Memory B cell (primary cell): ENCODE measurements around the gene GPR171.
A peak's percentile ranks its signal among the peaks of the same experiment; 100 is the strongest.

Source experiments
- ATAC-seq: fragments of 150-1000 bp; cut with Tn5 transposase; 2 replicates; pipeline ENCODE4 v1.10.0; 2021; ENCODE audit warnings: low read depth, mild to moderate bottlenecking, moderate library complexity
- DNase-seq, 2 donors: peaks; one replicate each; pipeline ENCODE4 v3.0.0; 2022; ENCODE audit warnings: low spot score in 2 of 2
- H3K27ac Mint-ChIP-seq: one replicate; pipeline ENCODE4 v1.8.0; 2022; ENCODE audit warnings: mild to moderate bottlenecking, moderate library complexity, mixed read lengths
- H3K27me3 Mint-ChIP-seq: one replicate; pipeline ENCODE4 v1.8.0; 2022; ENCODE audit warnings: mixed read lengths
- H3K36me3 Mint-ChIP-seq: one replicate; pipeline ENCODE4 v1.8.0; 2022; ENCODE audit warnings: mild to moderate bottlenecking, mixed read lengths
- H3K4me1 Mint-ChIP-seq: one replicate; pipeline ENCODE4 v1.8.0; 2022; ENCODE audit warnings: mixed read lengths
- H3K4me3 Mint-ChIP-seq: one replicate; pipeline ENCODE4 v1.8.0; 2022; ENCODE audit warnings: mild to moderate bottlenecking, moderate library complexity, mixed read lengths
- H3K9me3 Mint-ChIP-seq: one replicate; pipeline ENCODE4 v1.8.0; 2022; ENCODE audit warnings: mixed read lengths

GPR171 gene

GRCh38 chr3:151225040-151225975 is 22.3 kb upstream of the GPR171 start:
- Mint-ChIP-seq H3K27ac (peak overlapping the region; percentile 35), H3K4me3 (no peak overlapping the region), H3K9me3 (peaks cover 2% of the 10 kb centered on the region), H3K27me3 (peaks cover 4% of the 10 kb centered on the region), H3K36me3 (peaks cover 5% of the 10 kb centered on the region), H3K4me1 (peaks cover 18% of the 10 kb centered on the region)
- no peak for ATAC-seq
- DNase-seq, result no peak

- ATAC-seq, result no peak
Measured at GRCh38 chr3:151224268-151224866, 21.4 kb upstream of the GPR171 start.

GRCh38 chr3:151219056-151219455 is 16.0 kb upstream of the GPR171 start:
- DNase-seq (no peak), ATAC-seq (no peak)
- Mint-ChIP-seq H3K27me3 (peaks cover 4% of the 10 kb centered on the region), H3K9me3 (peaks cover 2% of the 10 kb centered on the region), H3K4me1 (no peaks in the 10 kb centered on the region), H3K36me3 (peaks cover 5% of the 10 kb centered on the region), H3K4me3 (no peak overlapping the region), H3K27ac (no peak overlapping the region)

More at GRCh38 chr3:151224268-151224866, 21.4 kb upstream of the GPR171 start:
- no peak overlapping the region for H3K4me3 Mint-ChIP-seq
- H3K27me3 Mint-ChIP-seq, result peaks cover 4% of the 10 kb centered on the region
- no peak for DNase-seq
- H3K36me3 Mint-ChIP-seq, result peaks cover 5% of the 10 kb centered on the region
- H3K9me3 Mint-ChIP-seq, result peaks cover 2% of the 10 kb centered on the region
- H3K27ac Mint-ChIP-seq, result no peak overlapping the region
- peaks cover 15% of the 10 kb centered on the region for H3K4me1 Mint-ChIP-seq

- Mint-ChIP-seq H3K36me3 (peaks cover 5% of the 10 kb centered on the region), H3K4me3 (no peak overlapping the region), H3K27me3 (peaks cover 4% of the 10 kb centered on the region), H3K4me1 (no peaks in the 10 kb centered on the region), H3K9me3 (no peaks in the 10 kb centered on the region), H3K27ac (no peak overlapping the region)
- ATAC-seq (no peak), DNase-seq (no peak)
Measured at GRCh38 chr3:151218136-151218535, 15.1 kb upstream of the GPR171 start.

GRCh38 chr3:151216641-151217607 is 13.9 kb upstream of the GPR171 start:
- peaks cover 4% of the 10 kb centered on the region for H3K27me3 Mint-ChIP-seq
- H3K4me3 Mint-ChIP-seq, result no peak overlapping the region
- H3K36me3 Mint-ChIP-seq, result peaks cover 5% of the 10 kb centered on the region
- no peaks in the 10 kb centered on the region for H3K9me3 Mint-ChIP-seq
- ATAC-seq (no peak), DNase-seq (no peak)
- no peak overlapping the region for H3K27ac Mint-ChIP-seq
- H3K4me1 Mint-ChIP-seq, result no peaks in the 10 kb centered on the region

- Mint-ChIP-seq H3K9me3 (no peaks in the 10 kb centered on the region), H3K27me3 (no peaks in the 10 kb centered on the region), H3K27ac (no peak overlapping the region), H3K4me1 (no peaks in the 10 kb centered on the region), H3K4me3 (no peak overlapping the region), H3K36me3 (no peaks in the 10 kb centered on the region)
- ATAC-seq (no peak), DNase-seq (no peak)
Measured at GRCh38 chr3:151214459-151214858, 11.4 kb upstream of the GPR171 start.

GRCh38 chr3:151213881-151214280 is 10.9 kb upstream of the GPR171 start:
- Mint-ChIP-seq H3K4me1 (no peaks in the 10 kb centered on the region), H3K9me3 (no peaks in the 10 kb centered on the region)

GRCh38 chr3:151213151-151213550 is 10.1 kb upstream of the GPR171 start:
- ATAC-seq (no peak), DNase-seq (no peak)
- H3K9me3 Mint-ChIP-seq, result no peaks in the 10 kb centered on the region
- H3K4me3 Mint-ChIP-seq, result no peak overlapping the region
- H3K4me1 Mint-ChIP-seq, result no peaks in the 10 kb centered on the region
- no peak overlapping the region for H3K27ac Mint-ChIP-seq
- H3K27me3 Mint-ChIP-seq, result peaks cover 3% of the 10 kb centered on the region
- H3K36me3 Mint-ChIP-seq, result no peaks in the 10 kb centered on the region

More at GRCh38 chr3:151213881-151214280, 10.9 kb upstream of the GPR171 start:
- Mint-ChIP-seq H3K27me3 (no peaks in the 10 kb centered on the region), H3K36me3 (no peaks in the 10 kb centered on the region), H3K4me3 (no peak overlapping the region), H3K27ac (no peak overlapping the region)
- ATAC-seq, result no peak
- DNase-seq, result no peak

GRCh38 chr3:151210676-151211381 is 7.8 kb upstream of the GPR171 start:
- Mint-ChIP-seq H3K27ac (no peak overlapping the region), H3K4me1 (no peaks in the 10 kb centered on the region), H3K4me3 (no peak overlapping the region), H3K36me3 (no peaks in the 10 kb centered on the region), H3K27me3 (peaks cover 3% of the 10 kb centered on the region), H3K9me3 (no peaks in the 10 kb centered on the region)
- ATAC-seq (no peak), DNase-seq (no peak)

GRCh38 chr3:151209654-151210053 is 6.6 kb upstream of the GPR171 start:
- Mint-ChIP-seq H3K27ac (no peak overlapping the region), H3K4me3 (no peak overlapping the region), H3K36me3 (no peaks in the 10 kb centered on the region), H3K27me3 (peaks cover 4% of the 10 kb centered on the region), H3K9me3 (no peaks in the 10 kb centered on the region), H3K4me1 (no peaks in the 10 kb centered on the region)
- DNase-seq (no peak), ATAC-seq (no peak)

- Mint-ChIP-seq H3K27me3 (peaks cover 4% of the 10 kb centered on the region), H3K27ac (no peak overlapping the region), H3K9me3 (no peaks in the 10 kb centered on the region), H3K4me3 (no peak overlapping the region), H3K36me3 (no peaks in the 10 kb centered on the region), H3K4me1 (peaks cover 2% of the 10 kb centered on the region)
- no peak for DNase-seq
- ATAC-seq, result no peak
Measured at GRCh38 chr3:151206201-151206600, 3.2 kb upstream of the GPR171 start.

- Mint-ChIP-seq H3K27me3 (peaks cover 4% of the 10 kb centered on the region), H3K36me3 (no peaks in the 10 kb centered on the region), H3K4me3 (no peak overlapping the region), H3K27ac (no peak overlapping the region), H3K9me3 (no peaks in the 10 kb centered on the region), H3K4me1 (peaks cover 2% of the 10 kb centered on the region)
- ATAC-seq (no peak), DNase-seq (no peak)
Measured at GRCh38 chr3:151205482-151205881, 2.5 kb upstream of the GPR171 start.
